HG03103 (cell line): Measurements from ENCODE around the gene DYNLRB1.
"Not testable (repeated sequence)": the region's sequence is repeated elsewhere in the genome, so short reads cannot be mapped to it uniquely, and the experiment has no call there.

Source experiments
- ATAC-seq: cut with Tn5 transposase; IDR thresholded peaks from one replicate; pipeline ENCODE4 v1.9.1; 2021; ENCODE audit warnings: low read depth; ENCODE audit not compliant: unreplicated experiment

Gene DYNLRB1

DNA sequence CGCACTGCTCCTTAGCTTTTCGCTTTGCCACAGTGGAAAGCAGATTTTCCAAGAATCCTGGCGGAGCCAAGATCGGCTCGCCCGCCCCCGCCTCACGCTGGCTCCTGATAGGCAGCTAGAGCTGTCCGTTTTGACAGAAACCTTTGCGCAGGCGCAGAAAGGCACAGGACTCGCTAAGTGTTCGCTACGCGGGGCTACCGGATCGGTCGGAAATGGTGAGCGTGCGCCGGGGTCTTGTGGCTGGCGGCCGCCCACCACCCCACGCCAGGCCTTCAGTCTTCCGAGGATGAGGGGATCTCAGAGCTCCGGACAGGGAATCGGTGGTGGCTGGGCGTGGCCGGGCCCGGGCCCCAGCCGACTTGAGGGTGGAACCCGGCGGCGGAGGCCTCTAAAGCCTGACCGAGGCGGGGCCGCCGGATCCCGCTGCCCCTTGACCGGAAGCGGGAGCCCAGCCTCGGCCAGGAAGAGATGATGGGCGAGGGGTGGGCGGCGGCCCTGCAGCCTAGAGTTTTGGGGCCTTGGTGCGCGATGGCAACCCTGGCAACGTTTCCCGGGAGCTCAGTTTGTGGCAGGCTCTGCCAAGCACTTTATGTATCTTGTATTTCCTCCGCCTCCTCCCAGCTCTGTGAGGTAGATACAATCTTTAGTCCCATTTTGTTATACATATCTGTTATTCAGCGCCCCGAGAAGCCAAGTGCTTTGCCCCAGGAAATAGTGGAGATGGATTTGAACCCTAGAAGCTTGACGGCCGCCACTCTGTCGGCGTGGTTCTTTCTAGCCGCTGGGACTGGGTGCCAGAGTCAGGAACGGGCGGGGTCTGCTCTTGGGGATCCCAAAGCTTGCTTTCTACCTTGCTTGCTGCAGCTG is at the start of gene DYNLRB1:
Gene DYNLRB1 (plus strand): TSS at position 176 of the 867 bp plus-strand sequence. CDS start 37 bp downstream, at position 213.
- ATAC-seq, result peak; percentile 70

DNA sequence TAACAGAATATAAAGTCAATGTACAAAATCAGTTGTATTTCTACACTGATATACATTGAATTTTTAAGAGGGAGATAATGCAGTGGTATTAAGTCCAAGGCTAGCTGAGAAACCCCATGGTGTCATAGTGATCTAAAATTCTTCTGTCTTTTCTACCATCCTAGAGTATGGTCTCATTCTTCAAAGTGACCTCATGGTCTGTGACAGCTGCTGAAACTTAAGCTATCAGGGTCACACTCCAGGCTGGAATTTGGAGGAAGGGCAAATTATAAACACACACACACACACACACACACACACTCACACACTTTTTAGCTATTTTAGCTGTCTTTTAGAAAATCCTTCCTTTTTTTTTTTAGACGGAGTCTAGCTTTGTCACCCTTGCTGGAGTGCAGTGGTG is 47.3 kb upstream of the DYNLRB1 start:
- ATAC-seq, result no peak

DNA sequence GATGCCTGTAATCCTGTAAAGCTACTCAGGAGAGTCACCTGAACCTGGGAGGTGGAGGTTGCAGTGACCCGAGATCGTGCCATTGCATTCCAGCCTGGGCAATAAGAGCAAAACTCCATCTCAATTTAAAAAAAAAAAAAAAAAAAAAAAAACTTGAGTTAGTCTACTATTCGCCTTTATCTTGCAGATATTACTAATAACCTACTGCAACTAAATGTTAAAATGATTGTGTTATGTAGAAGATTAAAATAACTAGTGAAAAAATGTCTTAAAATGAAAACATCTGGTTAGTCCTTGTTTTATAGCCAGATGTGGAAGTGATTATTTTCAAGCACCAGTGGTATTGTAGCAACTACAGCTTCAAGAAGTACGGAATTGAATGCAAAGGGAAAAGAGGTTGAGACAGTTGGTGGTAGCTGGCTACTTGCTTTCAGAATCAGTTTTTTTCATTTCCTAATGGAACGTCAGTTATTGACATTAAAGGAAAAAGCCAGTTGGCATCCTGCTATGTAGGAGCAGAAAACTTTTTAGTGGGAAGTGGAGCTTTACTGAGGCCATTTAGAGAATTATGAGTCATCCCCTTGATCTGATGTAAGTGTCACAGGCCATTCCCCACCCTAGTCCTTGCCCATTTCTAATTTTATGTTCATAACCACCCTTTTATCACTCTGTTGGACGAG is 43.8 kb upstream of the DYNLRB1 start:
- ATAC-seq, result no peak

DNA sequence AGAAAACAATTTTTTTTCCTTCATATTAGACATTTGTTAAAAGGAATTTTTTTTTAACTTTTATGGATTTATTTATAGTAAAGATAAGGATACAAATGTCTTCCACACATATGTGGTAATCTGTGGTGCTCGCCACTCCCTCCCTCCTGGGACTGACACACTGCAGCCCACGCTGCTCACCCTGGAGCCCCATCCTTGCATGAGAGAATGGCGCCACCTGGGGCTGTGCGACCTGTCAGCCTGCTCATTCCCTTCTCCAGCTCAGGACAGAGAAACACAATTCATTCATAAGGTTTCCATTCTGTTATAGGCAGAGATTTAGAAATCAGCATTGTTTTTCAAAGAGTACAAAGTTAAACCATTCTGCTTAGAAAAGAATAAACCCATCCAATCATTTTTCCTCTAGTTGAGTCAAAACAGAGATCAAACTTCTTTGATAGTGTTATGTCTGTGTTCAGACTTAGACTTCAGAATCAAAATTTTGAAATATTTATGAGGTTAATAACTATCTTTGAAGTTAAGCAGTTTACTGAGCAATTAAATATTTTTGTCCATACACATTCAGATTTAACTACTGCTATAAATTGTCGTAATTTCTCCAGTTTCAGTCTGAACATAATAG is 42.8 kb upstream of the DYNLRB1 start:
- no peak for ATAC-seq

DNA sequence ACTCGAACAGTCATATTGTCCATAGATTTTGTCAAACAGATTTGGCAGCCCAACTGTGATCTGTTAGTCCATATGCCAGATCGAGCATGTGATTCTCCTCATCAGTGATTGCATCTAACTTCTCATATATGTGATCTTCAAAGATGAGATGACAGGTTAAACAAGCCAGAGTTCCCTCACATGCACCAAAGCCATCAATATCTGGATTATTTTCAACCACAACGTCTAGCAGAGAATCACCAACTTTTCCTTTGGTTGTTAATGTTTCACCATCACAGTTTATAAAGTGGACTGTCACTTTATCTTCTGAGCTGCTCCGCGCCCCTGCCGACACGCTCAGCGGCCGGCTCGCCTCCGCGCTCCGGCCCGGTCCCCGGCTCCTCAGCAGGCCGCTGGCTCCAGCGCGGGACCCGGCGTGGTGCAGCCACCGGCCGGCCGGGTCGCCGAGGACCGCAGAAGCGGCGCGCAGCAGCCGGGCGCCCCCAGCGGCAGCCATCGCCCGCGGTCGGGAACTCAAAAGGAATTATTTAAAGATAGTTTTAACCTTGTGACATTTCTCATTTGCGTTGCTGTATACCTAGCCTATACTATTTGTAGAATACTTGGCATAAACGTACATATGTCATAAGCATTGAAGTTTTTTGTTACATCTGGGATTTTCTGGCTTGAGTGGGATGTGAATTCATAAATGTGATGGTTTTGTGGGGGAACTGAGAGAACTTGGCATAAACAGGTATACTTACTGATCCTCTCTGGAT is 40.1 kb upstream of the DYNLRB1 start:
- no peak for ATAC-seq

DNA sequence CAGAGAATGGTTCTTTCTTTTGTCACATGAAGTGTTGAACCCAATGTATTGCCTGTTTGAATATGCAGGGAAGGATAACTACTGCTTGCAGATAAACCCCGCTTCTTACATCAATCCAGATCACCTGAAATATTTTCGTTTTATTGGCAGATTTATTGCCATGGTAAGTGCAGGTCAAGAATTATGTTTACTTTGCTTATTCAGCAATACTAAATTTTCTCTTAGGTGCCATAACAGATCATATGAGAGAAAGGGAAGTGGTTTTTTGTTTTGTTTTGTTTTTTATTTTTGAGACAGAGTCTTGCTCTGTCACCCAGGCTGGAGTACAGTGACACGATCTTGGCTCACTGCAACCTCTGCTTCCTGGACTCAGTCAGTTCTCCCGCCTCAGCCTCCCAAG is 36.6 kb upstream of the DYNLRB1 start:
- no peak for ATAC-seq

DNA sequence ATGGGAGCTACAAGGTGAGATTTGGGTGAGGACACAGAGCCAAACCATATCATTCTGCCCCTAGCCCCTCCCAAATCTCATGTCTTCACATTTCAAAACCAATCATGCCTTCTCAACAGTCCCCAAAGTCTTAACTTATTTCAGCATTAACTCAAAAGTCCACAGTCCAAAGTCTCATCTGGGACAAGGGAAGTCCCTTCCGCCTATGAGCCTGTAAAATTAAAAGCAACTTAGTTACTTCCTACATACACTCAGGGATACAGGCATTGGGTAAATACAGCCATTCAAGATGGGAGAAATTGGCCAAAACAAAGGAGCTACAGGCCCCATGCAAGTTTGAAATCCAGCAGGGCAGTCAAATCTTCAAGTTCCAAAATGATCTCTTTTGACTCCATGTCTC is 34.1 kb upstream of the DYNLRB1 start:
- ATAC-seq, result not testable (repeated sequence)

DNA sequence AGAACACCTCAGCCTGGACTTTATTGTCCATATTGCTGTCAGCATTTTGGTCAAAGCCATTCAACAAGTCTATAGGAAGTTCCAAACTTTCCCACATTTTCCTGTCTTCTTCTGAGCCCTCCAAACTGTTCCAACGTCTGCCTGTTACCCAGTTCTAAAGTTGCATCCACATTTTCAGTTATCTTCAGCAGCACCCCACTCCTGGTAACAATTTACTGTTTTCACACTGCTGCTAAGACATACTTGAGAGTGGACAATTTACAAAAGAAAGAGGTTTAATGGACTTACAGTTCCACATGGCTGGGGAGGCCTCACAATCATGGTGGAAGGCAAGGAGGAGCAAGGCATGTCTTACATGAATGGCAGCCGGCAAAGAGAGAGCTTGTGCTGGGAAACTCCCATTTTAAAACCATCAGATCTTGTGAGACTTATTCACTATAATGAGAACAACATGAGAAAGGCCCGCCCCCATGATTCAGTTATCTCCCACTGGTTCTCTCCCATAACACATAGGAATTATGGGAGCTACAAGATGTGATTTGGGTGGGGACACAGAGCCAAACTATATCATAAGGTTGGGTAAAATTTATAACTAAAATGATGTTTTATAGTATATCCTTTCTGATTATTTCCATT is 32.5 kb upstream of the DYNLRB1 start:
- not testable (repeated sequence) for ATAC-seq

DNA sequence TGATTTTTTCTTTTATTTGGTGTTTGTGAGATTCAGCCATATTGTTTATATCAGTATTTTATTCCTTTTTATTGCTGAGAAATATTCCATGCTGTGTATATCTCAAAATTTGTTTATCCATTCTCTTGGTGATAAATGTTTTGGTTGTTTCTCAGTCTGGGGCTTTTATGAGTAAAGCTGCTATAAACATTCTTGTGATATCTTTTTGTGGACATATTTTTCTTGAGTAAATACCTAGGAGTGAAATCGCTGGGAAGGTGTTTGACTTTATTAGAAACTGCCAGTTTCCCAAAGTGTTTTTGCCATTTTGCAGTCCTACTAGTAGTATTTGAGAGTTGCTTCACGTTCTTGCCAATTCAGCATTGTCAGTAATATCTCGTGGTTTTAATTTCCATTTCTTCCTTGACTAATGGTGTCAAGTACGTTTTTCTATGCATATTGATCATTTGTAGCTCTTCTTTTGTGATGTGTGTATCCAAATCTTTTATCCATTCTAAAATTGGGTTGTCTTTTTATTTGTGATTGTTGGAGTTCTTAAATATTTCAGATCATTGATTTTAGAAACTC is 31.1 kb upstream of the DYNLRB1 start:
- ATAC-seq, result no peak

DNA sequence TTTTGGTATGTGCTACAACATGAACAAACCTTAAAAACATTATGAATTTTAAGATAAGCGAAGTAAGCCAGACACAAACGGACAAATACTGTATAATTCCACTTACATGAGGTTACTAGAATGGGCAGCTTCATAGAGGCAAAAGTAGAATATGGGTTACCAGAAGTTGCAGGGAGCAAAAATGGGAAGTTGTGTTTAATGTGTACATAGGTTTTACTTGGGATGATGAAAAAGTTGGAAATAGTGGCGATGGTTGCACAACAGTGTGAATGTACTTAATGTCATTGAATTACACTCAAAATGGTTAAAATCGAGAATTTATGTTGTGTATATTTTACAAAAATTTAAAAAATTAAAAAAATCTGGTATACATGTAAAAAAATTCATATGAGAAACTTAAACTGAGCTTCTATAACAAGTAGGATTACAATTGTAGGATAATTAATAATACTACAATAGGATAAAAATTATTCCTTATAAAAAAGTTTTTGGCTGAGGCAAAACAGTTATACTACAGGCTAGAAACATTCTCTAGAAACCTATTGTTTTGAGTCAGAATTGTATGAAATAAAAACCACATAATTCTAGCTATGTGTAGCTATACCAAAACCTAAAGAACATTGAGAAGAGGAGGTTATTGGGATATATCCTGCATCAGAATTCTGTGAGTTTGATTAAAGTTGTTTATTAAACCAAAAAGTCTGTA is 24.8 kb upstream of the DYNLRB1 start:
- no peak for ATAC-seq

DNA sequence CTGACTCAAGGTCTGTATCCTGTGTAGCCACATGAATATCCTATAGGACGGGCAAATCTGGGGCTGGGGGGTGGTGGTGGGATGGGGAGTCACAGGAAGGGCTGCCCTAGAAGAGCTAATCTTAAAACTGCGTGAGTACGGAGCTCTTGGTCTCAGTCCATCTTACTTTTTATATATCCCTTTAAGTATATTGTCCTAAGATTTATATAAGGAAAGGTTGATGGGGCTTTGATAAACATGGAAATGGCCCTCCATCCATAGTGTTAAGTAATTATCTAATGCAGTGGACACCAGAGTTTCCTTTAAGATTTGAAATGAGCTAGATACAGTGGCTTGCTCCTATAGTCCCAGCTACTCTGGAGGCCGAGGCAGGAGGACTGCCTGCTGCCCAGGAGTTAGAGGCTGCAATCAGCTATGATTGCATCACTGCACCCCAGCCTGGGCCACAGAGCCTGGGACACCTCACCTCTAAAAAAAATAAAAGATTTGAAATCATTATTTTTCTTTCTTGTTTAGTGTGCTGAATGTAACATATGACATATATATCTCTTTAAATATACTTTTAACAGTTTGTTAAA is 24.2 kb upstream of the DYNLRB1 start:
- ATAC-seq, result no peak

DNA sequence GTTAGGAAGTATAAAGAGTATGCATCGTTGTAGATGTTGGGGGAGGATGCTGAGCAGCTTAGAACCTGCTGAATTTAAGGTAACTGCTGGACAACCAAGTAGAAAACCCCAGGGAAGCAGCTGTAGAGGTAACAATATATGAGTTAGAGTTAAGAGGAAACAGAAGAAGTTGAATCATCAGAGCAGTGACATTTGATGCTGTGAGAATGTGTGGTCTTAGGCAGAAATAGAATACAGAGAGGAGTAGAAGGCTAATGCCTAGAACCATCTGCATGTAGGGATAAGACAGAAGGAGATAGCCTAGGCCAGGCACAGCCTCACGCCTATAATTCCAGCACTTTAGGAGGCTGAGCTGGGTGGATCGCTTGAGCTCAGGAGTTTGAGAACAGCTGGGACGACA is 22.6 kb upstream of the DYNLRB1 start:
- no peak for ATAC-seq

DNA sequence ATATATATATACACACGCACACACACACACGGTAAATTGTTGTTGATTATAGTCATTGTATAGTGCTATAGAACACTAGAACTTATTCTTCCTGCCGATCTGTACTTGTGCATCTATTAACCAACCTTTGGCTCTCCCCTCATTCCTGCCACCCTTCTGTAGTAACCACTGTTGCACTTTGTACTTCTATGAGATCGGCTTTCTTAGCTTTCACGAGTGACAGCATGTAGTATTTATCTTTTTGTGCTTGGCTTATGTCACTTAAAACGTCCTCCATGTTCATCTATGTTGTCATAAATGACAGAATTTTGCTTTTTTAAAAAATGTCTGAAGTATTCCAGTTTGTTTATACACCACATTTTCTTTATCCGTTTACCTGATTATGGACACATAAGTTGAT is 20.9 kb upstream of the DYNLRB1 start:
- ATAC-seq, result no peak

DNA sequence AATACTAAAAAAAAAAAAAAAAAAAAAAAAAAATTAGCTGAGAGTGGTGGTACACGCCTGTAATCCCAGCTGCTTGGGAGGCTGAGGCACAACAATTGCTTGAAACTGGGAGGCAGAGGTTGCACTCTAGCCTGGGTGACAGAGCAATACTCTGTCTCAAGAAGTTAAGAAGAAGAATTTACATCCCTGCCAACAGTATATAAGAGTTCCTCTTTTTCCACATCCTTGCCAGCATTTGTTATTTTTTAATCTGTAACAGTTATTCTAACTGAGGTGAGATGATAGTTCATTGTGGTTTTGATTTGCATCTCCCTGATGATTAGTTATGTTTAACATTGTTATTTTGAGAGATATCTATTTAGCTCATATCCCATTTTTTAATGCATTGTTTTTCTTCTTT is 20.3 kb upstream of the DYNLRB1 start:
- no peak for ATAC-seq

DNA sequence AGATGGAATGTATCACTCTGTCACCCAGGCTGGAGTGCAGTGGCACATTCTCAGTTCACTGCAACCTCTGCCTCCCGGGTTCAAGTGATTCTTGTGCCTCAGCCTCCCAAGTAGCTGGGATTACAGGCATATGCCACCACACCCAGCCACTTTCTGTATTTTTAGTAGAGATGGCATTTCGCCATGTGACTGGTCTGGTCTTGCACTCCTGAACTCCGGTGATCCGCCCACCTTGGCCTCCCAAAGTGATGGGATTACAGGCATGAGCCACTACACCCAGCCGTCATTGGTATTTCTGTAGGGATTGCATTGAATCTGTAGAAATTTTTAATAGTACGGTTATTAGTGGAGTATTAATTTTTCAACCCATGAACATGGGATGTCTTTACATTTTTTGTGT is 18.6 kb upstream of the DYNLRB1 start:
- not testable (repeated sequence) for ATAC-seq

DNA sequence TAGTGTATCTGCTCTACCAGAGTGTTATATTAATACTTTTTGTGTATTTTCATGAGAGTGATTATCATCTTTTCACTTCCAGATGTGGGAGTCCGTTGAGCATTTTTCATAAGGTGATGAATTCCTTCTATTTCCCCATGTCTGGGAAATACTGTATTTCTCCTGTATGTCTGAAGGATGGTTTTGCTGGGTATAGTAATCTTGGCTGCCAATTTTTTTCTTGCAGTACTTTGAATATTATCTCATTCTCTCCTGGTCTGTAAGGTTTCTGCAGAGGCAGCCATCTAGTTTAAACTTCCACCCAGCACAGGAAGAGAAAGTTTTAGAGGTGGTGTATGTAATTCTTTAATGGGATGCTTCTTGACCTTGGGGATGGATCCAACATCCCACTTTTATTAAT is 15.4 kb upstream of the DYNLRB1 start:
- no peak for ATAC-seq

DNA sequence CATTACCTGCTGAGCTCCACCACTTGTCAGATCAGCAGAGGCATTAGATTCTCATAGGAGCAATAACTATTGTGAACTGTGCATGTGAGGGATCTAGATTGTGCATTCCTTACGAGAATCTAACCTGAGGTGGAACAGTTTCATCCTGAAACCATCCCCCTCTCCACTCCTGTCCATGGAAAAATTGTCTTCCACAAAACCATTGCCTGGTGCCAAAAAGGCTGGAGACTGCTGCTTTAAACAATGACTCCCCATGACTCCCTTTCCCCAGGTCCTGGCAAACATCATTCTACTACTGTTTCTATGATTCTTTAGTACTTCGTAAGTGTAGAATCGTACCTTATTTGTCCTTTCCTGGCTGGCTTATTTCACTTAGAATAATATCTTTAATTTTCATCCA is 9.7 kb upstream of the DYNLRB1 start:
- no peak for ATAC-seq

DNA sequence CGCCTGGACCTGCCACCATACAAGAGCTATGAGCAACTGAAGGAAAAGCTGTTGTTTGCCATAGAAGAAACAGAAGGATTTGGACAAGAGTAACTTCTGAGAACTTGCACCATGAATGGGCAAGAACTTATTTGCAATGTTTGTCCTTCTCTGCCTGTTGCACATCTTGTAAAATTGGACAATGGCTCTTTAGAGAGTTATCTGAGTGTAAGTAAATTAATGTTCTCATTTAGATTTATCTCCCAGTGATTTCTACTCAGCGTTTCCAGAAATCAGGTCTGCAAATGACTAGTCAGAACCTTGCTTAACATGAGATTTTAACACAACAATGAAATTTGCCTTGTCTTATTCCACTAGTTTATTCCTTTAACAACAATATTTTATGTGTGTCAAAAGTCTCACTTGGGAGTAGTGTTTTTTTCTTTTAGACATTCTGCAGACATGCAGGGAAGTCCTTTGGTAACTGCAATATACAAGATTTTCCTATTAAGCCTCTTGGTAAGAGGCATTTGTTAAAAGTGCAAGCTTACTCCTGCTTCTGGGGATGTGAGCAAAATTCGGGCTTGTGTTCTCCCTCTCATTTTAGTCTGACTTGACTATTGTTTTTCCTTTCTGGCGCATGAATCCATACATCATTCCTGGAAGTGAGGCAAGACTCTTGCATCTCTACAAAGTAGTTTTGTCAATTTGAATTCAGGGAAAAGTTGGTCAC is 8.4 kb upstream of the DYNLRB1 start:
- ATAC-seq, result no peak
